NCI-H82 (cell line): ENCODE results near the gene R3HDML.

Source experiments
- DNase-seq: peaks from one replicate; lab custom pipeline; 2025; lab: John Stamatoyannopoulos, UW

R3HDML gene

GRCh38 chr20:44364068-44364467 is 27.2 kb downstream of the R3HDML start:
- DNase-seq, result no peak

- DNase-seq, result no peak
Measured at GRCh38 chr20:44364780-44365179, 27.9 kb downstream of the R3HDML start.

DNA sequence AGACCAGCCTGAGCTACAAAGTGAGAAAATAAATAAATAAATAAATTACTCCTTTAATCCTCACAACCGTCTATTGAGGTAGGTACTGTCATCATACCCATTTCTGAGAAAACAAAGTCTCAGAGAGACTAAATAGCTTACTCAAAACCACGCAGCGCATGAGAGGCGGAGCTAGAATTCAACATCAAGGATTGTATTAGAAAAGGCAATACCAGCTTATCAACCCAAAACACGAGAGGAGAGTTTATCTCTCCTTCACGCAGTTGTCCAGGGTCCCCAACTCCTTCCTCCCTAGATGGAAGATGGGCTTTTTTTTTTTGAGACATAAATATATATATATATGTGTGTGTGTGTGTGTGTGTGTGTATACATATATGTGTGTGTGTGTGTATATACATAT is 30.9 kb downstream of the R3HDML start:
- no peak for DNase-seq

DNA sequence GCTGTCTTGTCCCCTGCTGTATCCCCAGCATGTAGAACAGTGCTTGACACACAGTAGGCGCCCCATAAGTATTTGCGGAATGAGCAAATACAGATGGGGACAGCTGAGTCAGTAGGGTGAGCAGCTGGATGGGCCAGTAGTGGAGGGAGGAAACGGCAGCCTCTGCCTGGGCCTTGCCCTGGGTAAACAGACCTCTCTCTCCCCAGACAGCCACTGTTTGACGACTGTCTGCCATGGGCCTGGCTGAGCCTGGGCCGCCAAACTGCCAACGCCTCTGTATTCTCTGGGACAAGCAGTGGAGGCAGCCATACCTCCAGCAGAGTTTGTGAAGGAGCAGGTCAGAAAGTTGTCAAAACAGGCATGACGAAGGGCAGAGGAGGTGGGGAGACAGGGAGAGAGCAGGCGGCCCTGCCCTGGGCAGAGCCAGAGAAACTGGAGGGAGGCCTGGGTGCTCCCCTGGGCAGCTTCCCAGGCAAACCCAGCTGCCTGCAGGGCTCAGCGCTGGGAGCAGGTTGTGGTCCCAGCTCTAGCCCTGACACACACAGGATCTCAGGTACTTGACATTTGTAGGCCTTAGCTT is 33.9 kb downstream of the R3HDML start:
- no peak for DNase-seq

GRCh38 chr20:44382641-44383040 is 45.8 kb downstream of the R3HDML start:
- no peak for DNase-seq

DNA sequence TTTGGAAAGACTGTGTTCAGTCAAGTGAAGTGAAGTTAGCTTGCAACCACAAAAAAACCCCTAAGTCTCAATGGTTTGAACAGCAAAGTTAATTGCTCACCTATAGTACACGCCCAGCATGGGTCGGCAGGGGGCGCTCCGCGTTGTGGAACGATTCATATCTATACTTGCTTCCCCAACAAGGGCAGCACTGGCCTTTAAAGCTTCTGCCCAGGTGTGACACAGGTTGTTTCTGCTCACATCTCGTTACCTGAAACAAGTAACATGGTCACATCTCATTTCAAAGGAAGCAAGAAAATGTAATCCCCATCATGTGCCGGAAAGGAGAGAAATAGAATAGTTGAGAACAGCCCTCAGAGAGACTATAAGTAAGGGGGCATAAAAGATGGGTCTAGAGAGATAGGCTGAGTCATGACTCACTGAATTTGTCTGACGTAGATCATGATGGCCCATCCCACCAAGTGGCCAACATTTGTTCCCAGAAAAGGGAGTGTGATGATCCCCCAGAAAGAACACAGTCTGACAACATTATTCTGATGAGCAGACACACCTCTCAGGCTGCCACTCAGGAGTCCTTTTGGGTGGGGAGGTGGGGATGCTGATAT is 47.7 kb downstream of the R3HDML start:
- DNase-seq, result peak; percentile 83

GRCh38 chr20:44388466-44389023 is 51.7 kb downstream of the R3HDML start:
- peak; percentile 87 for DNase-seq

- no peak for DNase-seq
Measured at GRCh38 chr20:44389871-44390270, 53.0 kb downstream of the R3HDML start.

DNA sequence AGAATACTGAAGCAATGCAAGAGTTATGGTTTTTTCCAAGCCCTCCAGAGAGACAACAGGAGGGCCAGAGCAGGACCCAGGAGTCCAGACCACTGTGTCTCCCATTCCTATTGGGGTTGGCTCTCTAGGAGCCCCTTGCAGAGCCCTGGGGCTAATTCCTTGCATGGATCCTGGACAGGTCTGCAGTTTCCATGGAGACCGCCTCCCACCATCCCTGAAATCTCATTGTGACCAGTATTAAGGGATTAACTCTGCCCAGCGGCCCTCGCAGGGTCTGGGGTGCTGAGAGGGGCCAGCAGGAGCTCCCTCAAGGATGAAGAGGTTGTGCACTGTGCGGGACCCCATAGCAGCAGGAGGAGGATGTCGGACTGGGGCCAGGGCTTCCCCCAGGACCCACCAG is 53.4 kb downstream of the R3HDML start:
- DNase-seq, result peak; percentile 17

GRCh38 chr20:44392088-44392775 is 55.4 kb downstream of the R3HDML start:
- DNase-seq, result no peak

- no peak for DNase-seq
Measured at GRCh38 chr20:44392776-44393607, 56.1 kb downstream of the R3HDML start.

GRCh38 chr20:44393608-44394451 is 57.0 kb downstream of the R3HDML start:
- DNase-seq, result no peak

- DNase-seq, result no peak
Measured at GRCh38 chr20:44394452-44394701, 57.5 kb downstream of the R3HDML start.

GRCh38 chr20:44394702-44395460 is 58.0 kb downstream of the R3HDML start:
- no peak for DNase-seq

- no peak for DNase-seq
Measured at GRCh38 chr20:44395461-44396340, 58.9 kb downstream of the R3HDML start.

GRCh38 chr20:44396369-44397130 is 59.7 kb downstream of the R3HDML start:
- DNase-seq, result no peak

DNA sequence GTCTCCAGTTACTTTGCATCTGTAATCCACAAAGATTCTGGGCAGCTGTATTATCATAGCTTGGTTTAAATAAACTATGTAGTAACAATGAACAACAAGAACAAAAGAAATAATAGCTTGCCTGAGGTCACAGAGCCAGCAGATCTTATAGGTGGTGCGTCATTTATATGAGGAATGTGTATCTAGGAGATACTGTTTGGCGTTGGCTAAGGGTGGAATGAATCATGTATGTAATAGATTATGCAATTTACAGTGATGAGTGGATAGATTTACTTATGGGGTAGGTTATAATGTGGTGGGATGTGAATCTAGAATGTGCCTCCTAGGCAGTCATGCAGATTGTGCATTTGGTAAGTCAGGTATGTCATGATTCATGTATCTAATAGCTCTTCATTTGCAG is 61.5 kb downstream of the R3HDML start:
- no peak for DNase-seq

DNA sequence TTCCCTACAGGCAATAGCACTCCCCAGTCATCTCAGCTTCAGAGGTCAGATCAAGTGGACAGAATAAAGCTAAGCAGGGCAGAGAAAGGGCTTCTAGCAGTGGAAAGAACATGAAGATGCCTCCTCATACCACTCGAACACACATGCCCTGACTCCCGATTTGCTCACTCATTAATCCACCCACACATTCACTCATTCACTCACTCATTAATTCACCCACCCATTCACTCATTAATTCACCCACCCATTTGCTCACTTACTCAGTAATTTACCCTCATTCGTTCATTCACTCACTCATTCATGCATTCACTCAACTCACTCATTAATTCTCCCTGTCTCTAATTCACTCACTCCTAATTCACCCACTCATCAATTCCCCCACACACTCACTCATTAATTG is 62.6 kb downstream of the R3HDML start:
- no peak for DNase-seq

DNA sequence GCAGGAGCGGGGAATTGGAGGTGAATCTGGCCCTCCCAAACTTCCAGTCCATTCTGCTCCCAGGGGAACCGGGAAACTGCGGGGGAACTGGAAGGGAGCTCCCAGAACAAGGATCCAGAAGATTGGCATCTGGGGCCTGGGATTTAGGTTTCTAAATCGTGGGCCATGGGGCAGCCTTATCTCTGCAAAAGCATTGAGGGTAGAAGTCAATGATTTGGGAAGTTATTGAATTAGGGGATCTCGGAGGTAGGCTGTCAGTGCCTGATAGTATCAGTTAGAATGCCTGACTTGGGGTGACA is 63.8 kb downstream of the R3HDML start:
- no peak for DNase-seq
